ENCODE results near the gene MAP4K2. TPM values are rescaled to one million over a fixed set of nuclear protein-coding genes. Genes with fewer than 3 reads are reported as not detected.
A peak's percentile ranks its signal among the peaks of the same experiment; 100 is the strongest.

MAP4K2 gene
- total and polyA plus RNA-seq, 2 of the 13 experiments (the other 11 are each of a cell fraction or from before 2014, with no cell fraction given), result 8.3 to 17.6 TPM

- TF ChIP-seq HMGXB4 (CRISPR knock-in tag; IDR thresholded peaks at IDR 0.05; ENCODE audit: borderline replicate concordance in 1 of 2, low read depth in 1 of 2) (peak in 1 of 2 experiments; percentile 72; a peak in 2 of 4 replicates), ZFP90 (CRISPR knock-in tag; IDR thresholded peaks at IDR 0.05; ENCODE audit: borderline replicate concordance) (no peak), POGZ (CRISPR knock-in tag; IDR thresholded peaks at IDR 0.05) (no peak), DMAP1 (CRISPR knock-in tag; IDR thresholded peaks at IDR 0.05) (peak; percentile 38; the same call in 1 of the 2 replicates), HNRNPK (IDR thresholded peaks at IDR 0.05; ENCODE audit: low read depth, low read length, poor library complexity, severe bottlenecking) (peak; percentile 42), E2F1 (CRISPR knock-in tag; IDR thresholded peaks at IDR 0.05) (0 out of 2 replicates have a peak, but pooled peaks have one; percentile 39), ZBTB42 (CRISPR knock-in tag; IDR thresholded peaks at IDR 0.05) (no peak), ETV5 (CRISPR knock-in tag; IDR thresholded peaks at IDR 0.05; ENCODE audit: borderline replicate concordance) (0 out of 2 replicates have a peak, but pooled peaks have one; percentile 42), ZNF143 (CRISPR knock-in tag; IDR thresholded peaks at IDR 0.05) (no peak), TSC22D2 (CRISPR knock-in tag; IDR thresholded peaks at IDR 0.05; ENCODE audit: borderline replicate concordance) (no peak), TBX2 (CRISPR knock-in tag; IDR thresholded peaks at IDR 0.05; ENCODE audit: borderline replicate concordance) (0 out of 2 replicates have a peak, but pooled peaks have one; percentile 14), ZNF678 (CRISPR knock-in tag; IDR thresholded peaks at IDR 0.05) (no peak), LCORL (IDR thresholded peaks at IDR 0.05) (no peak), LCORL (CRISPR knock-in tag; IDR thresholded peaks at IDR 0.05) (no peak), PREB (CRISPR knock-in tag; IDR thresholded peaks at IDR 0.05) (no peak), CTCF (CRISPR knock-in tag; IDR thresholded peaks at IDR 0.05) (peak; percentile 84), TFDP2 (CRISPR knock-in tag; IDR thresholded peaks at IDR 0.05) (peak; percentile 37; the same call in 1 of the 2 replicates), ZNF746 (CRISPR knock-in tag; IDR thresholded peaks at IDR 0.05) (0 out of 2 replicates have a peak, but pooled peaks have one; percentile 37), ZNF768 (CRISPR knock-in tag; IDR thresholded peaks at IDR 0.05) (peak; percentile 33), ZBTB8A (CRISPR knock-in tag; IDR thresholded peaks at IDR 0.05; ENCODE audit: borderline replicate concordance, low read depth) (no peak), MEIS1 (CRISPR knock-in tag; IDR thresholded peaks at IDR 0.05; ENCODE audit: borderline replicate concordance) (0 out of 2 replicates have a peak, but pooled peaks have one; percentile 26), SP2 (CRISPR knock-in tag; IDR thresholded peaks at IDR 0.05) (no peak)
Observed at GRCh38 chr11:64742889-64743590, 60.0 kb downstream of the MAP4K2 start (continued).
